Naive B cell (primary cell): ENCODE measurements around the gene RPP25L. TPM values are rescaled to one million over a fixed set of nuclear protein-coding genes. Genes with fewer than 3 reads are reported as not detected.
A peak's percentile ranks its signal among the peaks of the same experiment; 100 is the strongest.

Experiments
- ATAC-seq, 2 donors: fragments of 150-1000 bp; cut with Tn5 transposase; 2 replicates each; pipeline ENCODE4 v1.10.0; 2021; ENCODE audit warnings: low read depth in 2 of 2, mild to moderate bottlenecking in 2 of 2, moderate library complexity in 2 of 2
- DNase-seq: peaks from one replicate; pipeline ENCODE4 v3.0.0; 2022
- H3K27ac Mint-ChIP-seq, 6 donors: one replicate each; pipeline ENCODE4 v1.8.0; 2020 to 2022; ENCODE audit warnings: mild to moderate bottlenecking in 6 of 6, mixed read lengths in 6 of 6, moderate library complexity in 5 of 6, inconsistent platforms in 2 of 6
- H3K27me3 Mint-ChIP-seq, 3 donors: one replicate each; pipeline ENCODE4 v1.8.0; 2021 to 2022; ENCODE audit warnings: mixed read lengths in 3 of 3, mild to moderate bottlenecking in 1 of 3
- H3K36me3 Mint-ChIP-seq, 2 donors: one replicate each; pipeline ENCODE4 v1.8.0; 2020 to 2022; ENCODE audit warnings: mixed read lengths in 2 of 2, inconsistent platforms in 1 of 2, mild to moderate bottlenecking in 1 of 2
- H3K4me1 Mint-ChIP-seq, 3 donors: one replicate each; pipeline ENCODE4 v1.8.0; 2020 to 2022; ENCODE audit warnings: mixed read lengths in 3 of 3, inconsistent platforms in 1 of 3, mild to moderate bottlenecking in 1 of 3, moderate library complexity in 1 of 3
- H3K4me3 Mint-ChIP-seq, 8 donors: one replicate each; pipeline ENCODE4 v1.8.0; 2020 to 2022; ENCODE audit warnings: mild to moderate bottlenecking in 8 of 8, mixed read lengths in 8 of 8, moderate library complexity in 8 of 8, inconsistent platforms in 2 of 8
- H3K9me3 Mint-ChIP-seq, 7 donors: one replicate each; pipeline ENCODE4 v1.8.0; 2020 to 2022; ENCODE audit warnings: mixed read lengths in 7 of 7, mild to moderate bottlenecking in 5 of 7, inconsistent platforms in 2 of 7, moderate library complexity in 1 of 7
- polyA plus RNA-seq, 6 donors: library from polyadenylated mRNA; unstranded; fragments of 300-500 nt; fragmentation: Illumina TruSeq; gene quantifications; one replicate each; pipeline ENCODE4 v1.2.3, GENCODE V29; 2021; ENCODE audit warnings: low read depth in 6 of 6

RPP25L gene
- polyA plus RNA-seq, 6 donors from 2014 or later: 25.1 to 50.6 (median 43.7) TPM

GRCh38 chr9:34633851-34634550, 22.1 kb upstream of the RPP25L start:
- Mint-ChIP-seq H3K27ac (peak overlapping the region in 2 of 6 donors; percentile 2 to 12), H3K36me3 (no peaks in the 10 kb centered on the region), H3K4me3 (peak overlapping the region in 1 of 8 donors; percentile 70), H3K27me3 (peaks cover 14 to 19% (median 19%) of the 10 kb centered on the region in 3 donors), H3K4me1 (peaks cover 32 to 48% (median 45%) of the 10 kb centered on the region in 3 donors), H3K9me3 (no peaks in the 10 kb centered on the region)
- ATAC-seq: peak; percentile 25 to 35
- peak; percentile 73 for DNase-seq

DNA sequence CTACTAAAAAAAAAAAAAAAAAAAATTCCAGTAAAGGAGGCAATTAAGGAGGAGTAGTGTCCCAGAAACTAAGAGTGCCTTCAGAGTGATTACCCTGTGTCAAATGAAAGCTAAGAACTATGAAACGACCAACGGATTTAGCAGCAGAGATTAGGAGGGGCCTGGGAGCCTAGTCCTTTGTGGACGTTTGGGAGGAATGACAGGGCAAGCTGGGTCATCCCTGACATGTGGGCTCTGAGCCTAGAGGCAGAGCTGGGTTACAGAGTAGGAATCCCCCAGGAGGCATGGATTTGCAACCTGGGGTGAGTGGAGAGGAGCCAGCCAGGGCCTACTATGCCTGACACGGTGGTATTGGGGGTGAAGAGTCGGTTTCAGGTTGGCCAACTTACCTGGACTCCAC, 21.3 kb upstream of the RPP25L start:
- H3K9me3 Mint-ChIP-seq: no peaks in the 10 kb centered on the region
- DNase-seq (no peak), ATAC-seq (no peak)
- peaks cover 20 to 28% (median 26%) of the 10 kb centered on the region in 3 donors for H3K27me3 Mint-ChIP-seq
- no peak overlapping the region for H3K4me3 Mint-ChIP-seq
- H3K27ac Mint-ChIP-seq: peak overlapping the region in 1 of 6 donors; percentile 9
- peaks cover 30 to 46% (median 46%) of the 10 kb centered on the region in 3 donors for H3K4me1 Mint-ChIP-seq
- H3K36me3 Mint-ChIP-seq: peaks cover 0 to 7% of the 10 kb centered on the region in 2 donors

DNA sequence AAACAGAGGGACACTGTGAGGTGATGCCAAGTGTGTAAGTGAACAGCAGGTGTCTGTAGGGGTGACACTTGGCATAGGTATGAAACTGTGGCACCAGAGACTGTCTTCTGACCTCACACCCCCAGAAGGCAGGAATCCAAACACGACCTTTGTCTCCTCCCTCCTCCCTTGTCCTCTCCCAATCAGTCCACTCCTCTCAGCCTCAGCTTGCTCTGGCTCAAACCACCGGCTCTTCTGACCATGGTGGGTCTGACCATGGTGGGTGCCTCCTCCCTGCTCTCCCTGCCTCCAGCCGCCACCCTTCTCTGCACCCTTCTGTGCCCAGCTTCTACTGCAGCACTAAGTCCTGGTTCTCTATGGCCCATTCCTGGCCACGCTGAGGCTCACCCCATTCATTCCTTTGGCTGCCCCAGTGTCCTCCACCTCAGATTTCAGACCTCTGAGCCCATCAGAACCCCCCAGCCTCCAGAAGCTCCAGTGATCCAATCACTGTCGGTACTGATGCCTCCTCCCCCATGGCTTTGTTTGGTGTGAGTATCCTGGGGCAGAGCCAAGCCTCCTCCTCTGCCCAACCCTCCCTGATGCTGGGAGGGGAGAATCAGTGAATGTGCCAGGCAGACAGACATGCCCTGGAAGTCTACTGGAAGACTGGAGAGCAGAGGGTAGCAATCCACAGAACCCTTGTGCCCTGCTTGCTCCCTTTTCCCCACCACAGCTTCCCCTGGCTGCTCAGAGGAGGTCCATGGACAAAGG, 18.7 kb upstream of the RPP25L start:
- H3K4me3 Mint-ChIP-seq: peak overlapping the region in 5 of 8 donors; percentile 50 to 83 (median 79)
- H3K36me3 Mint-ChIP-seq: peaks cover 0 to 10% of the 10 kb centered on the region in 2 donors
- peaks cover 30 to 52% (median 49%) of the 10 kb centered on the region in 3 donors for H3K27me3 Mint-ChIP-seq
- no peak for DNase-seq
- no peak for ATAC-seq
- no peak overlapping the region for H3K27ac Mint-ChIP-seq
- H3K4me1 Mint-ChIP-seq: peaks cover 20 to 31% (median 28%) of the 10 kb centered on the region in 3 donors
- H3K9me3 Mint-ChIP-seq: no peaks in the 10 kb centered on the region

DNA sequence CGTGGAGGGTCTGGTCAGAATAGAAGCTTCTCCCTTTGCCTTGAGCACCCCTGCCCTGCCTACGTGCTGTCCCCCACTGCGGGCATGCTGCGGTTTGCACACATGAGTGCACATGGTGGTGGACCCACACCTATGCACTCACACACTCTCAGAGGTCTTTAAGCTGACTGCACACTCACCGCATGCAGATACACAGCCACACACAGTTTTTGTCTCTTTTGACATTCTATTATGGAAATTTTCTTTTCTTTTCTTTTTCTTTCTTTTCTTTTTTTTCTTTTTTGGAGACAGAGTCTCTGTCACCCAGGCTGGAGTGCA, 17.6 kb upstream of the RPP25L start:
- ATAC-seq: no peak
- no peaks in the 10 kb centered on the region for H3K9me3 Mint-ChIP-seq

DNA sequence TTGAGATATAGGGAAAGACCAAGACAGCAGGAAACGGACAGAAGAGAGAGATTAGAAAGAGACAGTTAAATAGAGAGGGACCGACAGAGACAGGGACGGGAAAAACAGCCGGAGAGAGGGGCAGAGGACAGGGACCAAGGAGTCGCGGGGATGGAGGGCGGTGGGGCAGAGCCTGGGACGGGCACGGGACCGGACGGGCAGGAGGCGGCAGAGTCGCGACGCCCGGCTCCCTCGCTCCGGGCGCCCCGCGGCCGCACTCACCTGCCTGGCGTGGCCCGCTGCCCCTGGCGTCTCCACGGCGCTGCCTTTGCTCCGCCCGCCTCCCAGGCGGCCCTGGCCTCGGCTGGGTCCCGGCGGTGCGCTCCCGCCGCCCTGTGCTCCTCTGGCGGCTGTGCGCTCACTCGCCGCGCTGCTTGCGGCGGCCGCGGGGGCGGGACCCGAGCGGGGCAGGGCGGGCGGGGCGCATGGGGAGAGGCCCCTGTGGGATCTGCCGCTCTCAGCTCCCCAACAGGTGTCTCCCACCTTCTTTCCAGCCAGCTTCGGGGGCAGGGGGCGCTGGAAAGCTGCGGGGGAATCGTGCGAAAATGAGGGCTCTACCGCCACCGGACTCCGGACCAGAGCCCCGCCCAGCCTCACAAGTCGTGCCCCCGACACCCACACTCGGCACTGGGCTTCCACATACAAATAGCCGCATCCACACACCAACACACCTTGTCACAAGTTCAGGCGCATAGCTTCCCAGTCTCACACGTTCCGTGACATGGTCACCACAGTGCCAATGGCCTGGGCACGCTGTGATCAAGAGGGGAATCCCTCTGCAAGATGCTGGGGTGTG, 17.0 kb upstream of the RPP25L start, which contains the start of gene ARID3C:
ARID3C (minus strand) TSS at position 411 of the 835 bp plus-strand sequence. CDS start 1,052 bp downstream, outside the sequence.
- no peaks in the 10 kb centered on the region for H3K9me3 Mint-ChIP-seq
- no peak for DNase-seq
- peaks cover 0 to 10% of the 10 kb centered on the region in 2 donors for H3K36me3 Mint-ChIP-seq
- H3K4me1 Mint-ChIP-seq: peaks cover 15 to 25% (median 25%) of the 10 kb centered on the region in 3 donors
- H3K27me3 Mint-ChIP-seq: peaks cover 33 to 66% (median 61%) of the 10 kb centered on the region in 3 donors
- H3K4me3 Mint-ChIP-seq: peak within 1 kb of the TSS; percentile 82 to 95 (median 86)
- H3K27ac Mint-ChIP-seq: peak within 1 kb of the TSS in 3 of 6 donors; percentile 23 to 73 (median 36)
- ATAC-seq: peak; percentile 81

More for the DNA sequence above, 17.6 kb upstream of the RPP25L start:
- DNase-seq: no peak
- Mint-ChIP-seq H3K27me3 (peaks cover 30 to 63% (median 58%) of the 10 kb centered on the region in 3 donors), H3K4me1 (peaks cover 16 to 26% (median 23%) of the 10 kb centered on the region in 3 donors), H3K4me3 (peak overlapping the region; percentile 79 to 88 (median 84)), H3K36me3 (peaks cover 0 to 10% of the 10 kb centered on the region in 2 donors), H3K27ac (peak overlapping the region in 1 of 6 donors; percentile 47)

GRCh38 chr9:34627716-34628655, 16.1 kb upstream of the RPP25L start:
- Mint-ChIP-seq H3K4me3 (peak overlapping the region; percentile 65 to 95 (median 84)), H3K27me3 (peaks cover 39 to 75% (median 70%) of the 10 kb centered on the region in 3 donors), H3K27ac (peak overlapping the region in 3 of 6 donors; percentile 3 to 73 (median 23)), H3K9me3 (peaks cover 0 to 3% (median 0%) of the 10 kb centered on the region in 7 donors), H3K36me3 (peaks cover 0 to 13% of the 10 kb centered on the region in 2 donors), H3K4me1 (peaks cover 19 to 29% (median 28%) of the 10 kb centered on the region in 3 donors)
- DNase-seq: no peak
- ATAC-seq: no peak

DNA sequence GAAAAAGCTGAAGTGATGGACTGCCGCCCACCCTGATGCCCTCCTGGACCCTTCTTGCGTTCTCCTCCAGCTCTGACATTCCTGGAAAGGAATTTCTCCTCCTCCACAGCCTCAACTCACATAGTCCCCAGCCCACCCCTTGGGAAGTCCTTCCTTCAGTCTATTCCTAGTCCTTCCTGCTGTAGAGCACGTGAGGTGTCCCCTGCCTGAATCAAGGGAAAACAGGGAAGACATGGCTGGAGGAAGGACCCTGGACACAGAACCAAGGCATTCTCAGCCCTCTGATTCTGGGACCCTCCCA, 13.2 kb upstream of the RPP25L start:
- peaks cover 0 to 22% of the 10 kb centered on the region in 2 donors for H3K36me3 Mint-ChIP-seq
- ATAC-seq: no peak
- H3K4me3 Mint-ChIP-seq: no peak overlapping the region
- H3K27me3 Mint-ChIP-seq: peaks cover 51 to 85% (median 77%) of the 10 kb centered on the region in 3 donors
- DNase-seq: no peak
- no peak overlapping the region for H3K27ac Mint-ChIP-seq
- H3K4me1 Mint-ChIP-seq: peaks cover 28 to 43% (median 42%) of the 10 kb centered on the region in 3 donors
- peaks cover 0 to 7% (median 0%) of the 10 kb centered on the region in 7 donors for H3K9me3 Mint-ChIP-seq

DNA sequence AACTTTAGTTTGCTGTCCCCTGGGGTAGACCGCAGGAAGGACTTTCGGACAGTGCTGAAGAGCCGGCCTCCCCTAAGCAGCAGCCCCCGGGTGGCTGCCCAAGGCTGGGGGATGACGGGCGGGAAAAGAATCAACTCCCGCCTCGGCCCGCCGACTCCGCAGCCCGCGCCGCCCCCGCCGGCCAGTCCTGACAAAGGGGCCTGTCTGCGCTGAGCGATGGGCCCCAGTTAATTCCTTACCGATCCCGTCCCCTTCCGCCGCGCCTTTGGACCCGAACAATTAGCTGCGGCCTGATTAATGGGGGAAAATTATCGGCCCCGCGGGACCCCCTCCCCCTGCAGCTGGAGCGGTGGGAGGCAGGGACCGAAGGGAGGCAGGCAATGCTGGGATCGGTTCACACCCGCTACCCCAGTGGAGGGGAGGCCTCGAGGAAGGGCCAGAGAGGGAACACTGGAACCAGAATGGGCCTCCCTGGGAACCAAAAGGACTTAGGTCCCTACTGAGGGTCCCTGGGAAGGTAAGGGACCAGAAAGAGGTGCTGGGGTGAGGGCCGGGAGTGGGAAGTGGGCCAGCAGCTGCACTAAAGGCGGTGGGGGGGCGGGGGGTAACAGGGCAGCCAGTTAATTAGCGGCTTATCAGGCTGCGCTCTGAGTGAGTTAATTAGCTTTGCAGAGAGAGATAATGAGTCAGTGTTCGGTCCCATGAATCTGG, 12.7 kb upstream of the RPP25L start:
- peaks cover 0 to 22% of the 10 kb centered on the region in 2 donors for H3K36me3 Mint-ChIP-seq
- H3K27ac Mint-ChIP-seq: no peak overlapping the region
- H3K27me3 Mint-ChIP-seq: peaks cover 48 to 80% (median 72%) of the 10 kb centered on the region in 3 donors
- H3K9me3 Mint-ChIP-seq: peaks cover 0 to 7% (median 0%) of the 10 kb centered on the region in 7 donors
- no peak for ATAC-seq
- DNase-seq: no peak
- H3K4me1 Mint-ChIP-seq: peaks cover 32 to 45% (median 43%) of the 10 kb centered on the region in 3 donors
- H3K4me3 Mint-ChIP-seq: peak overlapping the region in 1 of 8 donors; percentile 61

GRCh38 chr9:34623374-34624235, 11.7 kb upstream of the RPP25L start:
- Mint-ChIP-seq H3K4me3 (peak overlapping the region; percentile 30 to 76 (median 58)), H3K4me1 (peaks cover 35 to 47% (median 45%) of the 10 kb centered on the region in 3 donors), H3K36me3 (peaks cover 0 to 19% of the 10 kb centered on the region in 2 donors), H3K9me3 (peaks cover 0 to 7% (median 0%) of the 10 kb centered on the region in 7 donors), H3K27ac (peak overlapping the region in 2 of 6 donors; percentile 43 to 90), H3K27me3 (peaks cover 41 to 73% (median 61%) of the 10 kb centered on the region in 3 donors)
- ATAC-seq (peak; percentile 15 to 19), DNase-seq (peak; percentile 46)

- Mint-ChIP-seq H3K4me1 (peaks cover 31 to 45% (median 36%) of the 10 kb centered on the region in 3 donors), H3K4me3 (peak within 1 kb of the TSS; percentile 94 to 99 (median 96)), H3K36me3 (peaks cover 18 to 25% of the 10 kb centered on the region in 2 donors), H3K27ac (peak within 1 kb of the TSS; percentile 48 to 92 (median 88)), H3K9me3 (peaks cover 0 to 7% (median 0%) of the 10 kb centered on the region in 7 donors), H3K27me3 (peaks cover 27 to 40% (median 33%) of the 10 kb centered on the region in 3 donors)
- DNase-seq (peak; percentile 90), ATAC-seq (peak; percentile 97 to 98)
Measured at GRCh38 chr9:34620061-34620994, 8.4 kb upstream of the RPP25L start, which contains the start of gene DCTN3. TSS of gene DCTN3 (minus strand) at chr9:34620495. CDS start at chr9:34620464, 31 bp downstream.
